GM19452 (cell line): Measurements from ENCODE around the gene ZBTB17.

Experiments
- ATAC-seq: cut with Tn5 transposase; IDR thresholded peaks from one replicate; pipeline ENCODE4 v1.9.1; 2021; ENCODE audit not compliant: unreplicated experiment

ZBTB17 gene

DNA sequence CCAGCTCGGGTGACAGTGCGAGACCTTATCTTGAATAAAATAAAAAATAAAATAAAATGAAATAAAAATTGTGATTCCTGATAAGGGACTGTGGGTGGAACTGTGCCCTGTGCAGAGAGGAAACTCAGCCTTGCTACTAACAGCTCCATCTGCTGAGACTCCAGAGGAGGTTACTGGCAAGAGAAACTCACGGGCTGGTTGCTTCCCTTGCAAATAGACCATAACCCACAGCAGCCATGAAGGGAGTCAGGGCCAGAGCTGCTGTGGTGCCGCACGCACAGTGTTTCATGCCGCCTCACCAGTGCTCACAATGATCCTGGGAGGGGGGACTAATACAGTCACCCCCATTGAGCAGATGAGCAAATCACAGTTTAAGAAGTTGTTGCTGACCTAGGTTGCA, 13.7 kb downstream of the ZBTB17 start:
- ATAC-seq: no peak

DNA sequence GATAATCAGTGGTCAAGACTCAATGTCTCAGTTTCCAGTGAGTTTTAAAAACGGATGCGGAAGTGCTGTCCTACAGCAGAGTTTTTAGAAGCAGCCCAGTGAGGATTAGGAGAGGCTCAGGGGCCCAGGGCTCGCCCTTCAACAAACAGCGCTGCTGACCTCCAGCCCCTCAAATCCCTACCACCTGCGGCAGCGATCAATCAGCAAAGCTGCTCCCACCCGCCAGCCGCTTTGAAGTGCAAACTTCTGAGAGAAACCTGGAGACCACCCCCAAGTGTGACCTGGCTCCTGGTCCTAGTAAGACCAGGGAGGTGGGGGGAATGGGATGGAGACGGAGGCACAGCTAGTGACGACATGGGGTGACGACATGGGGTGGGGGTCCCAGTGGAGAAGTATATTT, 14.4 kb downstream of the ZBTB17 start:
- no peak for ATAC-seq

DNA sequence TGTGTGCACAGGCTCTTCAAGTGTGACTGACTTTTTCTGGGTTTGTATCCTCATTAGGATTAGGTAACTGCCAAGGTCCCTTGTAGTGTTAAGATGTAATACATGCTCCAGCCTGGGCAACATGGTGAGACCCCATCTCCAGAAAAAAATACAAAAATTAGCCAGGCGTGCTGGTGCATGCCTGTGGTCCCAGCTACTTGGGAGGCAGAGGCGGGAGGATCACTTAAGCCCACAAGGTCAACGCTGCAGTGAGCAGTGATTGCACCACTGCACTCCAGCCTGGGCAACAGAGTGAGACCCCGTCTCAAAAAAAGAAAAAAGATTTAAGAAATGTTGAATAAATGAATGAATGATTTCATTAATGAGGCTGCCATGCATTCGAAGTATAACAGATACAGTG, 15.1 kb downstream of the ZBTB17 start:
- no peak for ATAC-seq

DNA sequence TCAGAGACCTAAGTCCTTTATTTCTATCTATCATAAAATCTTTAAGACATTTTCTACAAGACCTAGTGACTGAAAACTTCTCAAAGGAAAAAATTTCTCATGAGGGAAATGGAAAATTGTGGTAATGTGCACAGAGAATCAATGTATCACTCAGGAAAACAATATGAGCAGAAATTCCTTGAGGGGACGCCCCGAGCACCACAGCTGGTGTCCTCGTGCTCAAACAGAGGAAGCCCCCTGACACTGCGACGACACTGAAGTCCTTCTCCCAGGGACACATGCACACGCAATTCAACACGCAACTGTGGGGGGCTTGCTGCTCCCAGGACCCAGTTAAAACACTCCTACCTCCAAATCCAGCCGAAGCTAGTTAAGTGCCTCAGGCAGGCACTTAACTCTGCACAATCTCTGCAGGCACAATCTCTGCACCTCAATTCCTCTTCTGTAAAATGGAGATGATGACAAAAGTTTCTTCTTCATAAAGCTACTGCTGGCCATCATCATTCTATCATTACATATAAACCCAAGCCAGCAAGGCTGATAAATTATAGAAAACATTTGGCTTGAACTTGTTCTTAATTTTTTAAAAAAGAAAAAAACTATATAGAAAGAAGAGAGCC, 16.0 kb downstream of the ZBTB17 start:
- ATAC-seq: no peak

DNA sequence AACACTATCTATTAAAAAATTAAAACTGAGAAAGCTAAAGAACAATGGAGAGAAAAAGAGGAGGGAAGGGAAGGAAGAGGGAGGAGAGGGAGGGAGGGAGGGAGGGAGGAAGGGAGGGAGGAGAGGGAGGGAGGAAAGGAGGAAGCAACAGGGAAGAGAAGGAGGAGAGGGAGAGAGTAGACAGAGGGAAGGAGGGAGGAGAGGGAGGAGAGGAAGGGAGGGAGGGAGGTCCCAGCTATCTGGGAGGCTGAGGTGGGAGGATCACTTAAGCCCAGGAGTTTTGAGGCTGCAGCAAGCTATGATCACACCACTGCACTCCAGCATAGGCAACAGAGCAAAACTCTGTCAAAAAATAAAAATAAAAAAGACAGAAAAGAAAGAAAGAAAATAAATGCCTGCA, 16.5 kb downstream of the ZBTB17 start:
- ATAC-seq: no peak

DNA sequence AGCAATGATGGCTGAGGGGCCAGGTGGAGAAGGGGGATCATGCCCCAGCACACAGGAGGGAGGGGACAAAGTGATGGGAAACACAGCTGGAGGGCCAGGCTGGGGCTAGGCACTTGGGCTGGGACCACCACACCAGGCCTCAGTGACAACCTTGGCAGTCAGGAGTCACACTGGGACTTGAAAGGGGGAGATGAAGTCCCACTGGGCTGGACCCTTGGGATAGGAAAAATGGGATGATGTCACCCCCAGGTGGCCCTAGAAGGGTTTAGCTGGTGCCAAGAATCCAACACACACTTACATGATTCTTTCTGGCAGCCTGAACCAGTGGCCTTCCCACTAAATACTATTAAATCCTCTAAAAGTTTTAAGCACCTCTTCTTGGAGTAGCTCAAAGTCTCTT, 17.1 kb downstream of the ZBTB17 start:
- no peak for ATAC-seq

DNA sequence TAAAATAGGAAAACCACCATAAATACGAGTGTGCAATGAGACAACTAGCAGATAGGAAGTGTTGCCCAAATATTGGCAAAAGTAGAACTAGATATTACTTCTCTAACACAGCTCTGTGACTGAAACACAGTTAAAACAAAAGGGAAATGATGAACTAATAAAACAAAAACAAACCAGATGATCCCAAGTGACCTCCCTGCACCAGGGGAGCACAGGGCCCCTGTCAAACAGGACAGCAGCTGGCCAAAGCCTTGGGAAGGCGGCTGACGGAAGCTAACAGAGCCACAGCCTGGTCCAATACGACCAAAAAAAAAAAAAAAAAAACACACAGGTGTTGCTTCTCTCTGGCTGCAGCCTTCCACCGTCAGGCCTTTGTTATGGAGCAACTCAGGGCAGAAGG, 17.8 kb downstream of the ZBTB17 start:
- ATAC-seq: no peak

DNA sequence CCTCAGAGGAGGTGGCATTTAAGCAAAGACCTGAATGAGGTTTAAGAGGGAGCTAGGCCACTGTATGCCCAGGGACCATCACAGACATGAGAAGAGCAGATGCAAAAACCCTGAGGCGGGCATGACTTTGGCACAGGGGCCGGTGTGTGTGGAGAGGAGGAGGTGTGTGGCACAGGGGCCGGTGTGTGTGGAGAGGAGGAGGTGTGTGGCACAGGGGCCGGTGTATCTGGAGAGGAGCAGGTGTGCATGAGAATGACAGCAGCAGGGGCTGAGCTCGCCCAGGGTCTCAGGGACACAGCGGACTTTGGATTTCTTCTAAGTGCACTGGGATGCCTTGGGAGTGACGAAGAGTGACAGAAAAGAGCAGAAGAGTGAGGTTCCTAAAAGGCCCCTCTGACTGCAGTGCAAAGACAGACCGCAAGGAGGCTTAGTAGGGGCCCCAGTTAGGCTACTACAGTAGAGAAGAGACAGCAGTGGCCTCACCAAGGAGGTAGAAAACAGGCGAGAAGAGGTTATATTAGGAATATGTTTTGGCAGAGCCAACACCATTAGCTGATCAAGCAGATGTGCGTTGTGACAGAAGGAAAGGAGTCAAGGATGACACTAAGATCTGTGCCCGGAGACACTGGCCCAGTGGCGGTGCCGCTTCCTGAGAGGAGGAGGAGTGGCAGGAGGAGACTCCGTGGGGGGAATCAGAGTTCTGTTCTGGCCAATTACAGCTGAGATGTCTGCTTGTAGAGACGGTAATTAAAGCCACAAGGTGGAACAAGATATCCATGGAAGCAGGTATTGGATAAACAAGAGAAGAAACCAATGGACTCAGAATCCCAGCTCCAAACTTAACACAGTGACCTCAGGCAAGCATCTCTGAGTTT, 18.4 kb downstream of the ZBTB17 start:
- ATAC-seq: no peak

DNA sequence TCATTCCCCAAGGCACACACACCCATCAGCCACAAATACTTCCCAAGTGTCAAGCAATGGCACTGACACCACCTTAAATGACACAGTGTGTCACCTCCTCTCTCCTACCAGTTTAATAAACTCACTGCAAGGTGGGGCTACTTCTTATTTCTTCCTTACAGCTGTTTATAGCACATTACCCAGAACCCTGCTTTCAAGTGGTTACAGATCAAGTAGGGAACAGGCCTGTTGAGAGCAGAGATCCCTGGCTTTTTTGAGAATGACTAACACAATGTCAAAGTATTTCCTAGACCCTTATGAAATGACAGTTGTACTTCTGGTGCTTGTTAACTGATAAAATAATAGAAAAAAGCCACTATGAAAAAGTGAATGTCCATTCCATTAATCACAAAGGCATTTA, 19.8 kb downstream of the ZBTB17 start:
- no peak for ATAC-seq

DNA sequence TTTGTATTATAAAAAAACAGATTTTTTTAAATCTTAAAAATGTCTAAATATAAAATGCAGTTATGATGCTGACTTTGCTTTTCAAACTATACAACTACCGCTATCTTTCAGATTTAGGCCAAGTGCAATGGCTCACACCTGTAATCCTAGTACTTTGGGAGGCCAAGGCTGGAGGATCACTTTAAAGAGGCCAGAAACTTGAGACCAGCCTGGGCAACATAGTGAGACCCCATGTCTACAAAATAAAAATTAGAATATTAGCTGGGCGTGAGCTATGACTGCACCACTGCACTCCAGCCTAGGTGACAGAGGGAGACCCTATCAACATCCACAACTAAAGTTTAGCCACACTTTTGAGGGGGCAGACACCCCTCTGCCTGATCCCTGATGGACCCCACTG, 20.3 kb downstream of the ZBTB17 start:
- no peak for ATAC-seq

DNA sequence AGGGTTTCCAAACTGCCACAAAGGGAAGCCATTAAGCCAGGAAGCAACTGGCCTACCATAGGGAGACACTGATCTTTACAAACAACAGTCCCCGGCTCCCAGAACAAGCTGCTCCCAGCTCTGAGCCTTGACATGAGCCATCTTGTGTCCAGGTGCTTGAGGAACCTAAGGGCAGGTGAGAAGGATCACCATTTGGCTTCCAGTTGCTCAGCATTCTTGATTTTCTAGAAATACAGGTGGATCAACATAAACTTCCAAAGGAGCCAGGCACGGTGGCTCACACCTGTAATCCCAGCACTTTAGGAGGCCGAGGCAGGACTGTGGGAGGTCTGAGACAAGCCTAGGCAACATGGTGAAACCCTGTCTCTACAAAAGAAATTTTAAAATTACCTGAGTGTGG, 21.6 kb downstream of the ZBTB17 start:
- ATAC-seq: no peak

DNA sequence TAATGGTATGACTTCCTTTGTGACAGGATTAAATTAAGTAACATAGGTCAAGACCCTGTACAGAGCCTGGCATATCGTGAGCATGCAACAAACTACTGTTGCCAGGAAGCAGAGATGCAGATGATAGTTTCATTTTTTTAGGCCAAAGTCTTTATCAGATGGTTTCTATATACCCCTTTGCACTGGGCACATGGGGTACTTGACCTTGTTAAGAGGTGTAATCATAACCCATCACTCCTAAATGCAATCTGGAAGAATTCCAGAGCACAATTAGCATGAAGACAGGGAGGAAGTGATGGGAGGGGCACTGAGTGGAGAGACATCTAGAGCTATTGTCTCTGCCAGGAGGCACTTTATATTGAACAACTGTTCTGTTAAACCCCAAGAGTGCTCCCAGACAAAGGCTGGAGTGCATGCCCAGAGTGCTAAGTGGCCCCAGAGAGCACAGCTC, 22.1 kb downstream of the ZBTB17 start:
- ATAC-seq: no peak

DNA sequence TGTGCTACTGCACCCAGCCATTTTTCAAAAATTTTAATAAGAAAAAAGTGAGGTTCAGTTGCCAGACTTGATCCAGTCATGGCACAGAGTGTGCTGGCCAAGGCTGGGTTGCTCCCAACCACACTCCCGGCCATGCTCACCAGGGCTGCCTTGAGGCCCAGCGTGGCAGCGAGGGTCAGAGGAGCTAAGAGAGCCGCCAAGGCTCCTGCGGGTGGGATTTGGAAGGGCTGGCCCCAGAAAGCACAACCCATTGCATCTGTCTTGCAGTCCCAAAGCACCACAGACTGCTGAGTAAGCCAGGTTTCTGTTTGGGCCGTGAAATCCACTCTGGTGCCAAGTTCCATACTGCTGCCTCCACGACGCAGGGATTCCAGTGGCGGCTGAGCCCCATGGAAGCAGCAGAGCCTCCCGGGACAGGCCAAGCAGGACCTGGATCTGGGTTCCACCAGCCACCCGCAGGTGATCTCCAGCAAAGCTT, 22.6 kb downstream of the ZBTB17 start:
- no peak for ATAC-seq

DNA sequence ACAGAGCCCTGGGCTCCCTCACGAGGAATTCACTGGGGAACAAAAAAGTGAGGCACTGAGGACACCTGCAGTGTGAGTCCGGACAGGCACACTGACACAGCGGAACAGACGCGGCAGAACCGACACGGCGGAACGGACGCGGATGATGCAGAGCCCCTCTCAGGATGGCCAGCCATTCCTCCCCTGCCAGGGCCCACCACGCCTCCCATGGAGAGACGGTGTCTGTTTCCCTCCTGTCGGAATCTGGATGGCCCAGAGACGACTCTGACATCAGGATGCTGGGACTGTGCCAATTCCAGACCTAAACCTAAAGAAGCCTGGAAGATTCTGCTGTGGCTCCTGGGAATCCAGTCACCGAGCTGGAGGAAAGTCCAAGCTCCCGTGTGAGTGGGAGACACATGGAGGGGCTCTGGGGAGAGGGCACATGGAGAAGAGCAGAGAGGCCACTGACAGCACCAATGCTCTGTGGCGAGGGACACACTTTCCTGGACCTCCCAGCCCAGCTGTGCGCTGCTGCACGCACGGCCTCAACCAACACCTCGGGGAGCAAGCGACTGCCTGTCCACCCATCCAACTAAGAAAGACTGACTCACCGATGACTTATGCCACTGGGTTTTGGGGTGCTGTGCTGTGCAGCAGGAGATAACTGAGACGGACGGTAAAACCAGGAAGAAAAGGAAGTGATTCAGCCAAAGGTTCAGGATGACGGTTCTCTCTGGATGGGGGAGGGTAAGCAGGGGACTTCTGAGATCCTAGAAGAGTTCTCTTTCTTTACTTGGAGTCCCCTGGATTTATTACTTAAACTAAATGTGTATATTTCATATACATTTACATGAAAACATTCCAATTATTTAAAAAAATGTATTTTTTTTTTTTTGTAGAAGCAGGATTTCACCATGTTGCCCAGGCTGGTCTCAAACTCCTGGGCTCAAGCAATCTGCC, 23.3 kb downstream of the ZBTB17 start:
- no peak for ATAC-seq

DNA sequence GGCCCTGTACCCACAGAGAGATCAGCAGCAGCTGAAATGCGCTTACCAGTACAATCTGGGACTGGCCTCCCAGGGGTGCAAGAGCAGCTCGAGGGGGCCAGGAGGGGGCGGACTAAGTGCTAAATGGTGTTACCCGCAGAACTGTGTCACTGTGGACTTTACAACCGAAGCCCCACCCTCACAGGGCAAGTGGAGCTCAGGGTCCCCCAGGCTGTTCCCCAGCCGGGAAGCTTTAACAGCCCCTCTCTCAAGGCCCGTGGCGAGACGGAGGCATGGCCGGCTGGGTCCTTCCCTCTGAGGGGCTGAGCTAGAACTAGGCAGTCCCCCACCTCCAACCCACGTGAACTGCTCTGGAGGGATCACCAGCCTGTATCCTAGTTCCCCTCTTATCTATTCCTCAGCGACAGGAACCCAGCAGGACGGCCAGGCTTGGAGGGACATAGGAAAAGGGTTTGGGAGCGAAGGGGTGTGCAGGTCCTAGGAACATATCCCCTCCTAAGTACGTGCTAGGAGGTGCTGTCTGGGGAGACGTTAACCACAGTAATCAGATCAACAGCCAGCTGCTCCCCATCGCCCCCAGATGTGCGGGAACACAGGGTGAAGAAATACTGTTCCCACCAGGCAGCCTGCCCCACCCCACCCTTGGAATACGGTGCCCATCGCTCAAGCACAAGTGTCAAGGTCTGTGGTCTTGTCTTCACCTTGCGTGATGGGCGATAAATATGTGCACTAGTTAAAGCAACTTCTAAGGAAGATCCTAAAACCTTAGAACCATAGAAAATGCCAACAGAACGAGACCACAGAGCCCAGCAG, 24.4 kb downstream of the ZBTB17 start:
- ATAC-seq: no peak

DNA sequence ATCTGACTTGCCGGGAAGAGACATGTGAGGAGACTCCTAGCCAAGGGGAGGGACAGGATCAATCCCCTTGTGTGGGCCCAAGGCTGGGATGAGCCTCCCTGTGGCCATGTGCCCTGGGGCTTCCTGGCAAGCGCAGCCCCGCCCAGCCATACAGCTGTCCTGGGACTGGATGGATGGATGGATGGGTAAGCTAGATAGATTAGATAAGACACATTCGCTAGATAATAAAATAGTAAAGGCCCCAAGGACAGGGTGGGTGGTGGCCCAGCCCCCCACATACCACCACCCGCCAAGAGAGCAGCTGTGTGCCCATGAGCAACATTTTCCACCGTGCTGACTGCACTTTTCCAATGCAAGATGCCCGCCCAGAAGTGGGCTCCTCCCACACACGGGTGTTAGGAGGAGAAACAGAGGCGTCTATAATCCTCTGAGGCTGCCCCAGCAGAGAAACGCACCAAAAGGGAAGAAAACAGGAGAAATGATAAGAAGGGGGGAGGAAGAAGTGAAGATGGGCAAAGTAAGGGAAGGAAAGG, 25.1 kb downstream of the ZBTB17 start:
- no peak for ATAC-seq

DNA sequence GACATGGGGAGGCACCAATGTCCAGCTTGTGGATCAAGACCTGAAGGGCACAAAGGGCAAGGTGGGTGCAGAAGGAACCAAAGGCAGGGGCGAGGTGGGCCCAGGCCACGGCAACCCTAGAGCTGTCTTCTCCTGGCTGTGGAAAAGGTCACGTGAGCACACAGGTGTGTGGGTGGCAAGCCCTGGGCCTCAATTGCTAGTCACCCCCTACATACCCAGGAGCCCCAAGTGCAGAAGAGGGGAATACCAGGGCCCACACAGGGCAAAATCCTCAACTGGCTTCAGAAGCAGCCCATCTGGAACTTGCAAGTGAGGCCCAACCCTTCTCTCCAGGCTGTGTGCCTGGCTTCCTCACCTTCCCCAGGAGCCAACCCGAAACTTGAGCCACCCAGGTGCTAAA, 25.6 kb downstream of the ZBTB17 start:
- no peak for ATAC-seq

DNA sequence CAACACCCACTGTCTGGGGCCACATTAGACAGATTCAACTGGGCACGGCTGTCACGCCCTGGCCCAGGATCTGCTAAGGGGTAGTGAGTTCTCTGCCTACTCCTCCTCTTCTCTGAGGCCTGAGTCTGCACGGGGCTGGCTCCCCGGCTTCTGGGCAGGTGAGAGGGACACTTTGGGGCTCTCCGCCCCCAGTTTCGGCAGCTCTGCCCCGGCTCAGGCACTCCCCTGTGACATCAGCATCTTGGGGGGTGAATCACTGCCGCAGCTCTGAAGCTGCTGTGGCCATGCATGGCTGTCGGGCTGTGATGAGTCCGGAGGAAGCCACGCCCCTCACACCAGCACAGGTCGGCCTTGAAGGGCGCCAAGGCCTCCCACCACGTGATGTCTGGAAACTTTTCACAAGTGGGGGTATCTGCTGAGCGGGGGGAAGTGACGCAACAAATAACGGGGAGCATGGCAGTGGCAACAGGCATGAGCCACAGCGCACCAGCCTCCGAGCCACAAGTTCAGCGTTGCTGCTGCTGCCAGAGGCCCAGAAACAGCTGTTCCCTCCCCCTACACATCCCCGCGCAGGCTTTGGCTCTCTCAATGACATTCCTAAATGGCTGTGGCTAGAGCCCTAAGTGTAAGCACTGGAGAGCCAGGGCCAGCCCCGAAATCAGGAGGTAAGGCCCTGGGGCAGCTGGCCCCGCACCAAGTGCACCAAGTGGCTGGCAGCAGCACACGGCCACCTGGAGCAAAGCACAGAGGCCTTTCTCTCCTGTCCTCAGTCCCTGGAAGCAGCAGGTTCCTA, 26.3 kb downstream of the ZBTB17 start:
- ATAC-seq: peak; percentile 82
